Measurements from ENCODE around the gene HDGFL3. TPM values are rescaled to one million over a fixed set of nuclear protein-coding genes. Genes with fewer than 3 reads are reported as not detected.
"Not testable (repeated sequence)": the region's sequence is repeated elsewhere in the genome, so short reads cannot be mapped to it uniquely, and the experiment has no call there.

The HDGFL3 gene
- total RNA-seq, 4 donors from 2014 or later, result 5.7 to 19.0 (median 12.4) TPM

DNA sequence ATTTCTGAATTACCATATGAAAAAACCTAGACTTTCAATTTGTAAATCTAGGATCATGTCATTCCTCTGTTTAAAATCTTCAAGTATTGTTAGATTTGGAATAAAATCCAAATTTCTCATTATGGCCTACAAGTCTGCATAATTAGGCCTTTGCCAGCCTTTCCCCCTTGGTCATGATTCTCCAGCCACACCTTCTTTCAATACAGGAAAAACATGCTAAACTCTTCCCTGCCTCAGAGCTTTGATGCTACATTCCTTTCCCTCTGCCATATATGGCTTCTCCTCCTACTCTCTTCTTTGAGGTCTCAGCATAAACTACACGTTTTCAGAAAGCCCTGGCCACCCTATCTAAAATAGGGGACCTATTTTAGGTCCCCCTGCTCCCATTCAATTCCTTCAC lies 51.7 kb downstream of the HDGFL3 start:
- TF ChIP-seq, protein P1, sequence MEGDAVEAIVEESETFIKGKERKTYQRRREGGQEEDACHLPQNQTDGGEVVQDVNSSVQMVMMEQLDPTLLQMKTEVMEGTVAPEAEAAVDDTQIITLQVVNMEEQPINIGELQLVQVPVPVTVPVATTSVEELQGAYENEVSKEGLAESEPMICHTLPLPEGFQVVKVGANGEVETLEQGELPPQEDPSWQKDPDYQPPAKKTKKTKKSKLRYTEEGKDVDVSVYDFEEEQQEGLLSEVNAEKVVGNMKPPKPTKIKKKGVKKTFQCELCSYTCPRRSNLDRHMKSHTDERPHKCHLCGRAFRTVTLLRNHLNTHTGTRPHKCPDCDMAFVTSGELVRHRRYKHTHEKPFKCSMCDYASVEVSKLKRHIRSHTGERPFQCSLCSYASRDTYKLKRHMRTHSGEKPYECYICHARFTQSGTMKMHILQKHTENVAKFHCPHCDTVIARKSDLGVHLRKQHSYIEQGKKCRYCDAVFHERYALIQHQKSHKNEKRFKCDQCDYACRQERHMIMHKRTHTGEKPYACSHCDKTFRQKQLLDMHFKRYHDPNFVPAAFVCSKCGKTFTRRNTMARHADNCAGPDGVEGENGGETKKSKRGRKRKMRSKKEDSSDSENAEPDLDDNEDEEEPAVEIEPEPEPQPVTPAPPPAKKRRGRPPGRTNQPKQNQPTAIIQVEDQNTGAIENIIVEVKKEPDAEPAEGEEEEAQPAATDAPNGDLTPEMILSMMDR (IDR thresholded peaks at IDR 0.05), result no peak
- no peak for TF ChIP-seq POLR2A (IDR thresholded peaks at IDR 0.05)
- intact Hi-C loops (cut with DNase I; ENCODE audit: low total_unique reads), result no loop called here
- H3K4me3 ChIP-seq (ENCODE audit: low read depth, poor library complexity, severe bottlenecking), result no peak overlapping the region
- no peak for DNase-seq (ENCODE audit: low spot score in 2 of 2)
- WGBS, 2 donors, result 36 to 42% methylated on average over 1 of the region's 1 CpG

DNA sequence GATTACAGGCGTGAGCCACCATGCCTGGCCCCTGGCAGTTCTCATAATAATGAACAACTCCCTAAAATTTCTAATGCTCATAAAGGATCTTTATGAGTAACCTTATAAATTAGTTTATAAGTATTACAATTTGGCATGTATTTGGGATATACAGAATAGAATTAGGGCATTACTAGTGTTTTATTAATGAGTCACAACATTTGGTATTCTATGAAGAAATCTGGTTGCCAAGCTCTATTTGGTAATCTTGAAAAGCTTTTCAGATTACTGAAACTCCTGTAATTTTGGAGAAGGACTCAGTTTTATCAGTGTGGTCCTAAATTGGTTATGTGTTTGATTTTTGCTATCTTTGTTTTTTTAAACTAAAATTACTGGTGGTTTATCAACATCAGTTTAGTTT lies 54.3 kb downstream of the HDGFL3 start:
- no peak for TF ChIP-seq POLR2A (IDR thresholded peaks at IDR 0.05)
- TF ChIP-seq, protein P1 (IDR thresholded peaks at IDR 0.05), result no peak
- WGBS, 2 donors, result 93 to 97% methylated on average over 1 of the region's 1 CpG
- intact Hi-C loops (cut with DNase I; ENCODE audit: low total_unique reads), result no loop called here
- no peak overlapping the region for H3K4me3 ChIP-seq (ENCODE audit: low read depth, poor library complexity, severe bottlenecking)
- DNase-seq (ENCODE audit: low spot score in 2 of 2), result no peak

DNA sequence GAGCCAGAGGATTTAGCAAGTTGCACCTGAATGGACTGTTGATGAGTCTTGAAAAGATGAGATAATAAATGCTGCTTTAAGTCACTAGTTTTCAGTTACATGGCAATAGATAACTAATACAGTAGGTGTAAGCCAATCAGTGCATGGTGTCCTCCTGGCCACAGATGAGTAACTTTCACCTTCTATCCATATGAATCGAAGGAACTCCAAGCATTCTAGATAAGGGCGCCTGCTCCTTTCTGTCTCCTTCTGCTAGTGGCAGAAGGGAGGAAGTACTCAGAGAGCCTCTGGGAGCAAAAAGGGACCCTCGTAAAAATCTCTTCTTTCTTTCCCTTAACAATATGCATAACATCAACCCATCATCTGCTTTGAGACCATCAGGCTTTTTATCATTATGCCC lies 62.9 kb downstream of the HDGFL3 start:
- intact Hi-C loops (cut with DNase I; ENCODE audit: low total_unique reads), result no loop called here
- no peak for TF ChIP-seq POLR2A (IDR thresholded peaks at IDR 0.05)
- TF ChIP-seq, protein P1 (IDR thresholded peaks at IDR 0.05), result no peak
- WGBS, 2 donors, result 94 to 96% methylated on average over 3 of the region's 3 CpGs
- H3K4me3 ChIP-seq (ENCODE audit: low read depth, poor library complexity, severe bottlenecking), result no peak overlapping the region
- DNase-seq (ENCODE audit: low spot score in 2 of 2), result no peak

DNA sequence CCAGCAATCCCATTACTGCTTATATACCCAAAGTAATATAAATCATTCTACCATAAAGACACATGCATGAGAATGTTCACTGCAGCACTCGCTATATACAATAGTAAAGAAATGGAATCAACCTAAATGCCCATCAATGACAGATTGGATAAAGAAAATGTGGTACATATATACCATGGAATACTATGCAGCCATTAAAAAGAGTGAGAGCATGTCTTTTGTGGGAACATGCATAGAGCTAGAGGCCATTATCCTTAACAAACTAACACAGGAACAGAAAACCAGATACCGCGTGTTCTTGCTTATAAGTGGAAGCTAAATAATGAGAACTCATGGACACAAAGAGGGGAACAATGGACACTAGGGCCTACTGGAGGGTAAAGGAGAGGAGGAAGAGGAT lies 65.5 kb downstream of the HDGFL3 start:
- WGBS, 2 donors, result 96 to 98% methylated on average over 3 of the region's 3 CpGs
- H3K4me3 ChIP-seq (ENCODE audit: low read depth, poor library complexity, severe bottlenecking); intact Hi-C loops (cut with DNase I; ENCODE audit: low total_unique reads); DNase-seq (ENCODE audit: low spot score in 2 of 2): not testable (repeated sequence)

DNA sequence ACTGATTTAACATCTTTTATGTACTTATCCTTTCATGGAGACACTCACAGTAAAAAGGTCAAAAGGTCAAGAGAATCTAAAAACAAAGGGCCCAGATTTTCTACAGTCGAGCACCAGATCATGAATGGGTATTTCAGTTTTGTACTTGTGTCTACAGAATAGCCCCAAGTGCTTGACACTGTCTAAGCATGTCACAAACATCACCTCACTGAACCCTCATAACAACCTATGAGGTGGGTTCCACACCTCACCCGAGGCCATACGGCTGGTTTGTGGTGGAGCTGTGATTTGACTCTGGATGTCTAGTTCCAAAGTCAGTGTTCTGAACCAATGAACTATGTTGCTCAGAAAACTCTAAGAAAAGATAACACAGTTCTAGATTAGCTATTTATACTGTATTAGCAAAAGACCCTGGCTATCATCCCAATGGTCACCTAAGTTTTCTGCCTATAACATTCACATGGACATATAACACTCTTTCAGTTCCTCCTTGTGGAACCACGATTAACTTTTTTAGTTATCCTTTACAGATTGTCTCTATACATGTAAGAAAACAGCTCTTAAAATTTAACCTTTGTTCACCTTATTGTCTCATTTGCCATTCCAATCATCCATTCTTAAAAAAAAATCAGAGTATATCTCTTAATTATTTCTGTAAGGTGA lies 74.6 kb downstream of the HDGFL3 start:
- WGBS, 2 donors, result 83 to 87% methylated on average over 4 of the region's 4 CpGs
- H3K4me3 ChIP-seq (ENCODE audit: low read depth, poor library complexity, severe bottlenecking), result no peak overlapping the region
- no peak for DNase-seq (ENCODE audit: low spot score in 2 of 2)
- intact Hi-C loops (cut with DNase I; ENCODE audit: low total_unique reads), result no loop called here
- TF ChIP-seq, protein P1 (IDR thresholded peaks at IDR 0.05), result no peak
- TF ChIP-seq POLR2A (IDR thresholded peaks at IDR 0.05), result no peak

DNA sequence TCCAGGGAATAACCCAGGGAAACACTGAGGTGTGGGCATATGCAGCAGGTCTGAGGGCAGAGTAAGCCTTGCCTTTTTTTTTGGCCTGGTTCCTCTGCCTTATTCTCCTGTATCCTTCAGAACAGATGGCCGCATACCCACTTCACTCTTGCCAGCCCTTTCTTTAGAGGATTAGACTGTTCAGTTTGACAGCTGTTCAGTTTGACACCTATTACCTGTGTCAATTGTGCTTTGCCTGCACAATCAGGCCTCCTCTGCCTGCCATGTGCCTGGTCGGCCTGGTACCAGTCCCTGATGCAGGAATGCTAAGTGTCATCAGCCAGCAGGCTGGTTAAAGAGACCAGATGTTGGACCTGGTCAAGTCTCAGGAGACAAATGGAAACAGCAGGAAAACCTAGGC lies 77.8 kb downstream of the HDGFL3 start:
- 84 to 96% methylated on average over 2 of the region's 2 CpGs for WGBS, 2 donors
- no peak for DNase-seq (ENCODE audit: low spot score in 2 of 2)
- intact Hi-C loops (cut with DNase I; ENCODE audit: low total_unique reads), result no loop called here
- no peak overlapping the region for H3K4me3 ChIP-seq (ENCODE audit: low read depth, poor library complexity, severe bottlenecking)
- TF ChIP-seq, protein P1 (IDR thresholded peaks at IDR 0.05), result no peak
- TF ChIP-seq POLR2A (IDR thresholded peaks at IDR 0.05), result no peak
